Measurements from ENCODE around the gene CGB5.
"Not testable (repeated sequence)": the region's sequence is repeated elsewhere in the genome, so short reads cannot be mapped to it uniquely, and the experiment has no call there.

Gene CGB5

GRCh38 chr19:49043548-49043947, at the start of gene CGB5:
Gene CGB5, plus strand, starts transcription at chr19:49043848. Its CDS starts 362 bp downstream, at chr19:49044210.
- DNase-seq (ENCODE audit: low read depth); H3K4me3 ChIP-seq (ENCODE audit: low read depth, low read length); in situ Hi-C loops (cut with HindIII; ENCODE audit: low sequenced_read_pairs): not testable (repeated sequence)

- no peak for DNase-seq (ENCODE audit: low read depth)
- H3K4me3 ChIP-seq (ENCODE audit: low read depth, low read length), result peak overlapping the region; percentile 93
- TF ChIP-seq CTCF (IDR thresholded peaks at IDR 0.05; ENCODE audit: low read depth, low read length, missing control alignments), result no peak
- in situ Hi-C loops (cut with HindIII; ENCODE audit: low sequenced_read_pairs), result no loop called here
Observed at GRCh38 chr19:48994035-48994386, 49.6 kb upstream of the CGB5 start.

DNA sequence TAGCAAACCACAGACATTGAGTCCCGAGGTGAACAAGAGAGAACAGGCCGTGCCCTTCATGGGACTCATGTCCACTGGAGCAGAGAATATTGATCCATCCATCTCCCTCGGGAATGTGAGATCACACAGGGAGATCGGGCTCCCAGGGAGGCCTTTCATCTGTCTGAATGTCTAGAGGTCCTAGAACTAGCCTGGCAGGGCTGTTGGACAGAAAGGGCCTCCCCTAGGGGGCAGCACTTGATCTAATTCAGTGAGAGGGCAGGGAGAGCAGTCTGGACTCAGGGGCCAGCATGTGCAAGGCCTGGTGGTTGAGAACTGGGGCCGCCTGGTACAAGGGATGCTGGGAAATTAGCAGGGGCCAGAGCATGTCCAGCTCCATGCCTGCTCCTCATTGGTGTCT, 45.7 kb upstream of the CGB5 start:
- no peak overlapping the region for H3K4me3 ChIP-seq (ENCODE audit: low read depth, low read length)
- TF ChIP-seq CTCF (IDR thresholded peaks at IDR 0.05; ENCODE audit: low read depth, low read length, missing control alignments), result peak; percentile 65
- DNase-seq (ENCODE audit: low read depth), result no peak
- in situ Hi-C loops (cut with HindIII; ENCODE audit: low sequenced_read_pairs), result no loop called here

DNA sequence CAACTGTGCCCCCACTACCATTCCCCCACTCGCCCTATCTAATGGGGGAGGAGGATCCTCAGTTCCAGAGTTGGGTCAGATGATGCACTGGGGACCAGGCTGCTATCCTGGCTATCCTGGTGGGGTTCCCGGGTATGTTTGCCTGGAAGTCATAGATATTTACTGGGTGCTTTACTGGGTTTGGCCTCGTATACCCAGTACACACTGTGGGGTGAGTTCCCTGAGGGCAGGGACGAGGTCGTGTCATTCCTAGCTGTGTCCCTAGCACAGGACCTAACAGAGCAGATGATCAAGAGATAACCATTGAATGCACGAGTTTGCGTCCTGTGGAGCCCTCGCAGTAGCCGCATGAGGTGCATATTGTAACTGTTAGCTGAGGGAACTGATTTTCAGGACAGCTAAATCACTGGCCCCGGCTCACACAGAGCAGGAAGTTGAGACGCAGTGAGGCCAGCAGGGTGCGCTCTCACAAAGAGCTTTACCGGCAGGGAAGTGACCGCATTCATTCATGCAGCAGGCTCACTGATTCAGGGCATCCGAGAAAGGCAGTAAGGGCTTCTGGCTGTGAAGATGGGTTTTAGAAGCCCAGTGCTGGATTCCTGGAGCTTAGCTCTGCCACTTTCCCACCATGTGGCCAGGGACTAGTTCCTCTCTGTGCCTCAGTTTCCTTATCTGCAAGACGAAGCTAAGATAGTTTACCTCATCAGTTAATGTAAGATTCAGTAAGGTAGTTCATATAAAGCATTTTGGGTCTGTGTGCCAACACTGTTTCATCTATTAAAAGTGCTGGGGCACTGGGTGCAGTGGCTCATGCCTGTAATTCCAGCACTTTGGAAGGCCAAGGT, 43.9 kb upstream of the CGB5 start:
- DNase-seq (ENCODE audit: low read depth), result peak; percentile 66
- in situ Hi-C loops (cut with HindIII; ENCODE audit: low sequenced_read_pairs), result no loop called here
- peak; percentile 93 for TF ChIP-seq CTCF (IDR thresholded peaks at IDR 0.05; ENCODE audit: low read depth, low read length, missing control alignments)
- no peak overlapping the region for H3K4me3 ChIP-seq (ENCODE audit: low read depth, low read length)

DNA sequence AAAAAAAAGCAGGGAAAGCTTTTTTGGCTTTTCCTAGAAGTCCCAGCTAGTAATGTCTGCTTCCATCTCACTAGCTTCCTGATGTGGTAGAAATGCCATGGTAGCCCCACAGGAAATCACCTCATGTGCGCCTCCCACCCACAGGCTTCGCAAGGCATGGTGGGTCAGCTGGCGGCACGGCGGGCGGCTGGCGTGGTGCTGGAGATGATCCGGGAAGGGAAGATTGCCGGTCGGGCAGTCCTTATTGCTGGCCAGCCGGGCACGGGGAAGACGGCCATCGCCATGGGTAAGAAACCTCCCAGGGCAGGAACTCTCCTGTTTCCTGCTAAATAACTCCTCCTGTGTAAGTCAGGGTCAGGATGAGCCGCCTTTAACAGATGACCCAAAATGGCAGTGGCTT, 39.5 kb upstream of the CGB5 start:
- in situ Hi-C loops (cut with HindIII; ENCODE audit: low sequenced_read_pairs), result no loop called here
- H3K4me3 ChIP-seq (ENCODE audit: low read depth, low read length), result no peak overlapping the region
- TF ChIP-seq CTCF (IDR thresholded peaks at IDR 0.05; ENCODE audit: low read depth, low read length, missing control alignments), result no peak
- DNase-seq (ENCODE audit: low read depth), result no peak

GRCh38 chr19:49004964-49005614, 38.6 kb upstream of the CGB5 start:
- no peak for TF ChIP-seq CTCF (IDR thresholded peaks at IDR 0.05; ENCODE audit: low read depth, low read length, missing control alignments)
- DNase-seq (ENCODE audit: low read depth), result no peak
- H3K4me3 ChIP-seq (ENCODE audit: low read depth, low read length), result no peak overlapping the region
- in situ Hi-C loops (cut with HindIII; ENCODE audit: low sequenced_read_pairs), result no loop called here

DNA sequence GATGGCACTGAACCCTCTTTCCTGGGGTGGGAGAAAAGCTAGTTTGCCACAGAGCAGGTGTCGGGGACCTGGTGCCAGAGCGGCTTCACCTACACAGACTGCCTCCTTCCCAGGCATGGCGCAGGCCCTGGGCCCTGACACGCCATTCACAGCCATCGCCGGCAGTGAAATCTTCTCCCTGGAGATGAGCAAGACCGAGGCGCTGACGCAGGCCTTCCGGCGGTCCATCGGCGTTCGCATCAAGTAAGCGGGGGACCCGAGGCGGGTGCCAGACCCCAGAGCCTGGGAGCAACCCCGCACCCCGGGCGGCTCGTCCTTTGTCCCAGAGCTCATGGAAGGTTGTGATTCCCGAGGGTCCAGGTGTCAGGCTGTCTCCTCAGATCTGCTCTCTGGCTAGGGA, 36.7 kb upstream of the CGB5 start:
- in situ Hi-C loops (cut with HindIII; ENCODE audit: low sequenced_read_pairs), result no loop called here
- H3K4me3 ChIP-seq (ENCODE audit: low read depth, low read length), result no peak overlapping the region
- TF ChIP-seq CTCF (IDR thresholded peaks at IDR 0.05; ENCODE audit: low read depth, low read length, missing control alignments), result no peak
- DNase-seq (ENCODE audit: low read depth), result no peak

Data from astrocyte of the cerebellum (primary cell).